Measurements from ENCODE around the gene SLC26A5.
"Not testable (repeated sequence)": the region's sequence is repeated elsewhere in the genome, so short reads cannot be mapped to it uniquely, and the experiment has no call there.

Gene SLC26A5

GRCh38 chr7:103446049-103446520 is at the start of gene SLC26A5:
SLC26A5 (minus strand) TSS chr7:103446207; CDS start chr7:103421514, 24,693 bp downstream.
- no peak for DNase-seq

DNA sequence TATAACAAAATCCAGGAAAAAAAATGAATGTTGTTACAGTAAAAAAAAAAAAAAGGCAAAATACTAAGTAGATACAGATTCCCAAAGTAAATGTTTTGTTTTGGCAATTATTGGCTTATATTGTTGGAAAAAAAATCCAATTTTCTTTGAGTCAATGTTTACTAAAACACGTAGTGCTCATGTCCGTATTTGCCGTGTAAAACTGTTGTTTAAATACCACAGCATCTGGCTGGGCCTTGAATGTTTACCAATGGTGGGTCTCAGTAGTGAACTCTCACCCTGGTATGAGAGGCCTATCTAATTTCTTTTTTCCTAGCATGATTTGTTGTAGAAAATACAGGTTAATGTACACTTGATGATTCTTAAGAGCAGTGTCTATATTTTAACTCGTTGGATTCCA is 41.4 kb upstream of the SLC26A5 start:
- DNase-seq, result no peak

- not testable (repeated sequence) for DNase-seq
Observed at GRCh38 chr7:103486873-103487272, 40.9 kb upstream of the SLC26A5 start.

GRCh38 chr7:103480771-103481170 is 34.8 kb upstream of the SLC26A5 start:
- no peak for DNase-seq

DNA sequence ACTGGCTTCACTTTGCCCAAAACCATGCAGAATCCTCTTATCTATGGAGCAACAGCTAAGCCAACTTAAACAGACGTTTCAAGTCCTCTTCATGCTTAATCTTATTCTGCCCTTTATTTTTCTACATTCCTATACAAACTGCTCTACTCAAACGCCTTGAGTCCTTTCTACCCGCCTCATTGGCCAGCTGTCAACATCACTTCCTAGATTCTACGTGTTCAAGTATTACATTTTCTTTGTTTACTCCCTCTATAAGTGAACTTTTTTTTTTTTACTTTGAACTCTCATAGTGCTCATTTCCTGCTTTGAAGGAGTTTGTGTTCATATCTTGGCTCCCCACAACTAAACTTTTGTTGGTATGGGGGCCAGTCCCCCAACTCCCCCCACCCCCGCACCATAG is 28.9 kb upstream of the SLC26A5 start:
- no peak for DNase-seq

DNA sequence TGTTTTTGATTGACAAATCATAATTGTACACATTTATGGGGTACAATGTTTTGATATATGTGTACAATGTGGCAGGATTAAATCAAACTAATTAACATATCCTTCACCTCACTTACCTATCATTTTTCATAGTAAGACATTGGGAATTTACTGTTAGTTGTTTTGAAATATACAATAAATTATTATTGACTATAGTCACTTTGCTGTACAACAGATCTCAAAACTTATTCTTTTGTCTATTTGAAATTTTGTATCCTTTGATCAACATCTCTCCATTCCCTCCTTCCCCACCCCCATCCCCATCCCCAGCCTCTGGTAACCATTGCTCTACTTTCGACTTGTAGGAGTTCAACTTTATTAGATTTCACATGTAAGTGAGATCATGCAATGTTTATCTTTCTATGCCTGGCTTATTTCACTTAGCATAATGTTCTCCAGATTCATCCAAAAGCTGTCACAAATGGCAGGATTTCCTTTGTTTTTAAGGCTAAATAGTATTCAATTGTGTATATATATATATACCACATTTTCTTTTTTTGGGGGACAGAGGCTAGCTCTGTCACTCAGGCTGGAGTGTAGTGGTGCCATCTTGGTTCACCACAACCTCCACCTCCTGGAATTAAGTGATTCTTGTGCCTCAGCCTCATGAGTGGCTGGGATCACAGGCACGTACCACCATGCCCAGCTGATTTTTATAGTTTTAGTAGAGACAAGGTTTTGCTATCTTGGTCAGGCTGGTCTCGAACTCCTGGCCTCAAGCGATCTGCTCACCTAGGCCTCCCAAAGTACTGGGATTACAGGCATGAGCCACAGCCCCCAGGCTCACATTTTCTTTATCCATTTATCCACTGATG is 23.3 kb upstream of the SLC26A5 start:
- no peak for DNase-seq

DNA sequence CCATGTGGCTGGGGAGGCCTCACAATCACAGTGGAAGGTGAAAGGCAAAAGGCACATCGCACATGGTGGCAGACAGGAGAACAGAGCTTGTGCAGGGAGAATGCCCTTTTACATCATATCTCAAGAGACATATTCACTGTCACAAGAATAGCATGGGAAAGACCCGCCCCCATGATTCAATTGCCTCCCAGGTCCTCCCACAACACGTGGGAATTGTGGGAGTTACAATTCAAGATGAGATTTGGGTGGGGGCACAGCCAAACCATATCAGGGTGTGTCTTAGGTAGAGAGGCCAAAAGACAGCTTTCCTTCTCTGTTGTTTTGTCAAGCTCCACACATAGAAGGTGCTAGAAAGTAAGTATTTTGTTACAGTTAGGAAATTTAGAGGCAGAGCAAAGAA is 20.8 kb upstream of the SLC26A5 start:
- DNase-seq, result no peak

- DNase-seq, result no peak
Observed at GRCh38 chr7:103462358-103462757, 16.4 kb upstream of the SLC26A5 start.

DNA sequence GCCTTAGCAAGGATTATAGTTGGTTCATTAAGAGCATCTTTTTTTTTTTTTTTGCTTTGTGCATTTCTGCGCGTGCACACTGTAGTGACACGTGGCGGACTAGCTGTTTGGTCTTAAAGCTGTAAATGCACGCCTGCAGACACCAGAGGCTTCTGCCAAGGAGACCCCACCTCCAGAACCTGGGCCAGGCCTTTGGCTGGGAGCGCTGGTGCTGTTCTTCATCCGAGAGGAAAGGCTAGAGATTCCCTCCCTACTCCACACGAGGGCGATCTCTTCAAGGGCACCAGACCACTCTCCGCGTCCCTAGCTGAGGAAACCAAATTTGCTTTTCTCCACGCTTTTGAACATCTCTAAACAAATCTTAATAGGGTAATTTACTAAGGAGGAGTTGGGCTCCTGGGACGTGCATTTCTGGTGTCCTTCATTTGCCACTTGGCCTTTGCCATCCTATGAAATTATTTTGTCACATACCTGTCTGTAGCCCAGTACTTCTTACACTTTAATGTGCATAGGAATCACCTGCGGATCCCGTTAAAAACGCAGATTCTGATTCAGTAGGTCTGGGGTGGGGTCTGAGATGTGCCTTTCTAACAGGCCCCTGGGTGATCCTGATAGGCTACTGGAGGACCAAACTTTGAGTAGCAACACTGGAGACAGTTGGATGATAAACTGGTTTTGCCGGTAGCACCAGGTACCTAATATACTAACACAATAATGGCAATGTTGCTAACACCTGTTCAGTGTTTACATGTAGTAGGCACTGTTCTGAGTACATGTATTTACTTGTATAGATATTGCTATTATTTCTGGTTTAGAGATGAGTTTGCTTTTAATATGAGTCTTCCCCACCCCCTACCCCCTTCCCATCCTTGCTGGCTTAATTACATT is 1.3 kb upstream of the SLC26A5 start:
- peak; percentile 12 for DNase-seq

GRCh38 chr7:103445228-103446048 is 569 bp downstream of the SLC26A5 start:
- DNase-seq, result no peak

GRCh38 chr7:103439661-103440060 is 6.3 kb downstream of the SLC26A5 start:
- DNase-seq, result no peak

- no peak for DNase-seq
Observed at GRCh38 chr7:103437623-103438022, 8.4 kb downstream of the SLC26A5 start.

DNA sequence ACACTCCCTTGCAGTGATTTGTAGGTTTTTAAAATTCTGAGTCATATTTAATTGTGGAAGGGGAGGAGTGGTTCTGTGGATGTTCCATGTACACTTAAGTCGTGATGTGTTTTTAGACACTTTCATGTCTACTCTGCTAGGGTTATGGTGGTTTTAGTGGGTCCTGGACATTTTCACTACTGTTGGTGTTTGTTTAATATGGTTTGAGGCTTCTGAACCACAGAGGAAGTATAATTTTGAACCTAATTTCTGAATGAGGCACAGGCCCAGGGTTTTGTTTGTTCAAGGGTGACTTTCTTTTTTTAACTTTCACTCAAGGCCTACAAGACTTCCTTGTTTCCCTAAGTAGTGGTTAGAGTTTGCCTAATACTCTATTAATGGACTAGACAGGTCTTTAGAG is 13.3 kb downstream of the SLC26A5 start:
- no peak for DNase-seq

DNA sequence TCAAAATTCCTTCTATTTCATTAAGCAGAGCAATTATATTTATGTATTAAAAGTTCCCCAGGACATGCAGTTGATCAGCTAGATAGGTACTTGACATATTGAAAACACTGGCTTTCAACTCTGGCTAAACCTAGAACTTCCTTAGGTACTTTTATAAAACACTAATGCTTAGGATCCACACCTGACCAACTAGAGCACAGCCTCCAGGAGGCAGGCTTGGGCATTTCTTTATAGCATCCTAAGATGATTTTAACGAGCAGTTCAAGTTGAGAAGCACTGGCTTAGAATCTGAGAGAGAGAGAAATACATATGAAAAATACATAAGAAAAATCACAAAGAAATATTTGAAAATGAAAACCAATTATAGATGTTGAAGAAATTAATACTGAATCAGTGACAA is 20.8 kb downstream of the SLC26A5 start:
- no peak for DNase-seq

DNA sequence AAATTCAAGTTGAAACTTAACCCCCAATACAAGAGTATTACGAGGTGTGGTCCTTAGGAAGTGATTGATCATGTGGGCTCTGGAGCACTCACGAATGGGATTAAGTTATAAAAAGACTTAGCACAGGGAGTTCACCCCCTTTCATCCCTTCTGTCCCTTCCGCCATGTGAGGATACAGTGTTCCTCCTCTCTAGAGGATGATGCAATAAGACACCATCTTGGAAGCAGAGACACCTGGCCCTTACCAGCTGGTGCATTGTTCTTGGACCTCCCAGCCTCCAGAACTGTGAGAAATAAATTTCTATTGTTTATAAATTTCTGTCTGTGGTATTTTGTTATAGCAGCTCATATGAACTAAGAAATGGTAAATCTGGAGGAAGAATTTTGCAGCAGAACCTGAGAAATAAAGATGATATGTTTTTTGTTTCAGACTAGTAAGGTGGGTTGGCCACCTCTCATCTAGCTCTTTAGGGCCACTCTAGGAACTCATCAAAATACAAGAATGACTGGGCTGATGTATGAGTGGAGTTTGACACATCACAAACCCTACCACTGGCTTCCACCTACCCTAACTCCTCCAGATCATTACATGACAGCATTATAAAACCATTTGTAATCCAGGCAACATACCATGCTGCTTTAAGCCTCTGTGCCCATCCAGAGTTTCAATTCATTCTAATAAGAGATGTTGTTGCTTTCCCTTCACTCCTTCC is 22.4 kb downstream of the SLC26A5 start:
- no peak for DNase-seq

GRCh38 chr7:103420857-103421384 is 25.1 kb downstream of the SLC26A5 start:
- no peak for DNase-seq

GRCh38 chr7:103418241-103418640 is 27.8 kb downstream of the SLC26A5 start:
- DNase-seq, result no peak

GRCh38 chr7:103413407-103413806 is 32.6 kb downstream of the SLC26A5 start:
- DNase-seq, result no peak

DNA sequence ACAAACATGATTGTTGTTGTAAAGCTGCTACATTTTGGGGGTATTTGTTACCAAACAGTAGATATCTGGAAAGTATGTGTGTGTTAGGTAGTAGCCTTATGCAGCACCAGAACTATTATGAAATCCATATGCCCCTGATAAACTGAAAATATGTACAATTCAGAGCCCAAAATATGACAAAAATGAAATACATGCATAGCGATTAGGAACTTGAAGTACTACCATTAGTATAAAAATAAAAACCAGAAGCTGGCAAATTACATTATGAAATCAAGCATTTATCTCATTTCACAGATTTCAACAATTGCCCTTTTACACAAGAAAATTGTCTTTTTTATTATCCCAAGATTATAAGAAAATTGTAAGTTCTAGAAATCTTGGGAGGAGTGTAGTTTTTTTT is 33.9 kb downstream of the SLC26A5 start:
- no peak for DNase-seq

- DNase-seq, result not testable (repeated sequence)
Observed at GRCh38 chr7:103405789-103406613, 40.0 kb downstream of the SLC26A5 start.

DNA sequence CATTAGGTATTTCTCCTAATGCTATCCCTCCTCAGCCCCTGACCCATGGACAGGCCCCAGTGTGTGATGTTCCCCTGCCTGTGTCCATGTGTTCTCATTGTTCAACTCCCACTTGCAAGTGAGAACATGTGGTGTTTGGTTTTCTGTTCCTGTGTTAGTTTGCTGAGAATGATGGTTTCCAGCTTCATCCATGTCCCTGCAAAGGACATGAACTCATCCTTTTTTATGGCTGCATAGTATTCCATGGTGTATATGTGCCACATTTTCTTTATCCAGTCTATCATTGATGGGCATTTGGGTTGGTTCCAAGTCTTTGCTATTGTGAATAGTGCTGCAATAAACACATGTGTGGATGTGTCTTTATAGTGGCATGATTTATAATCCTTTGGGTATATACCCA is 46.3 kb downstream of the SLC26A5 start:
- not testable (repeated sequence) for DNase-seq

All from NCI-H226 (cell line).